ENCODE results near the gene CYP1B1. TPM values are rescaled to one million over a fixed set of nuclear protein-coding genes. Genes with fewer than 3 reads are reported as not detected.
"Not testable (repeated sequence)": the region's sequence is repeated elsewhere in the genome, so short reads cannot be mapped to it uniquely, and the experiment has no call there.

Gene CYP1B1
- total RNA-seq, 6 experiments from 2014 or later: 3.8 to 7.1 (median 6.4) TPM

GRCh38 chr2:38082727-38083126 is 6.8 kb upstream of the CYP1B1 start:
- H3K4me3 ChIP-seq; intact Hi-C loops (cut with DNase I); H3K27me3 ChIP-seq; H3K9me3 ChIP-seq; H3K27ac ChIP-seq; ATAC-seq; DNase-seq; H3K36me3 ChIP-seq; H3K4me1 ChIP-seq: not testable (repeated sequence)
- WGBS (ENCODE audit: insufficient coverage, low coverage, low lambda C conversion rate, missing lambda C conversion rate): 68% methylated on average over 7 of the region's 9 CpGs

GRCh38 chr2:38080346-38080745 is 4.4 kb upstream of the CYP1B1 start:
- Histone ChIP-seq H3K9me3 (no peaks in the 10 kb centered on the region), H3K27ac (no peak overlapping the region), H3K27me3 (no peaks in the 10 kb centered on the region), H3K4me3 (no peak overlapping the region), H3K4me1 (peaks cover 0 to 19% (median 0%) of the 10 kb centered on the region in 4 donors), H3K36me3 (no peaks in the 10 kb centered on the region)
- DNase-seq (no peak), ATAC-seq (no peak)
- TF ChIP-seq POLR2A (IDR thresholded peaks at IDR 0.05): no peak
- TF ChIP-seq CTCF (IDR thresholded peaks at IDR 0.05): no peak
- intact Hi-C loops (cut with DNase I): no loop called here
- 65% methylated on average over 2 of the region's 3 CpGs for WGBS (ENCODE audit: insufficient coverage, low coverage, low lambda C conversion rate, missing lambda C conversion rate)

GRCh38 chr2:38079116-38080052 is 3.4 kb upstream of the CYP1B1 start:
- intact Hi-C loops (cut with DNase I): loop anchor here in 1 of 2 donors (10.0 kb wide), 1 partner anchor 195 kb away; no protein-coding TSS in a partner anchor
- Histone ChIP-seq H3K27me3 (no peaks in the 10 kb centered on the region), H3K36me3 (no peaks in the 10 kb centered on the region), H3K27ac (no peak overlapping the region), H3K4me3 (no peak overlapping the region), H3K4me1 (peaks cover 0 to 28% (median 2%) of the 10 kb centered on the region in 4 donors), H3K9me3 (no peaks in the 10 kb centered on the region)
- ATAC-seq: no peak
- 51% methylated on average over 6 of the region's 11 CpGs for WGBS (ENCODE audit: insufficient coverage, low coverage, low lambda C conversion rate, missing lambda C conversion rate)
- TF ChIP-seq POLR2A (IDR thresholded peaks at IDR 0.05): no peak
- TF ChIP-seq CTCF (IDR thresholded peaks at IDR 0.05): no peak
- no peak for DNase-seq

GRCh38 chr2:38077431-38077769 is 1.4 kb upstream of the CYP1B1 start:
- TF ChIP-seq POLR2A (IDR thresholded peaks at IDR 0.05) (no peak), CTCF (IDR thresholded peaks at IDR 0.05) (no peak)
- Histone ChIP-seq H3K27ac (peak overlapping the region; percentile 88 to 98 (median 89)), H3K36me3 (no peaks in the 10 kb centered on the region), H3K27me3 (no peaks in the 10 kb centered on the region), H3K9me3 (no peaks in the 10 kb centered on the region), H3K4me1 (peaks cover 0 to 32% (median 3%) of the 10 kb centered on the region in 4 donors), H3K4me3 (peak overlapping the region; percentile 62 to 69 (median 68))
- intact Hi-C loops (cut with DNase I): loop anchor here in 1 of 2 donors (10.0 kb wide), 1 partner anchor 197 kb away; no protein-coding TSS in a partner anchor
- DNase-seq: peak; percentile 72 to 85 (median 84)
- ATAC-seq: peak; percentile 41 to 65 (median 50)
- 2% methylated on average over 12 of the region's 12 CpGs for WGBS (ENCODE audit: insufficient coverage, low coverage, low lambda C conversion rate, missing lambda C conversion rate)
